Trophoblast cell (in vitro differentiated cells and primary cell): ENCODE data around the gene PCNX3.

Experiments used
- DNase-seq, 2 donors: peaks; one replicate each; pipeline ENCODE4 v3.0.0-alpha.2; 2016
- H2AFZ ChIP-seq: 2 replicates; pipeline ENCODE4 v1.6.1; 2013; ENCODE audit warnings: low read length, moderate library complexity, mild to moderate bottlenecking; ENCODE audit not compliant: insufficient read depth, poor library complexity
- H2AK5ac ChIP-seq: 2 replicates; pipeline ENCODE4 v1.6.1; 2013; ENCODE audit warnings: mild to moderate bottlenecking, low read length
- H2BK120ac ChIP-seq: 2 replicates; pipeline ENCODE4 v1.6.1; 2013; ENCODE audit warnings: low read length, mild to moderate bottlenecking, moderate library complexity; ENCODE audit not compliant: insufficient read depth, poor library complexity
- H2BK12ac ChIP-seq: 2 replicates; pipeline ENCODE4 v1.6.1; 2013; ENCODE audit warnings: mild to moderate bottlenecking, low read length, moderate library complexity
- H2BK5ac ChIP-seq: 2 replicates; pipeline ENCODE4 v1.6.1; 2013; ENCODE audit warnings: low read length, low read depth, moderate library complexity, mild to moderate bottlenecking; ENCODE audit not compliant: poor library complexity
- H3K14ac ChIP-seq: 2 replicates; pipeline ENCODE4 v1.6.1; 2013; ENCODE audit warnings: mild to moderate bottlenecking, low read length
- H3K18ac ChIP-seq: 2 replicates; pipeline ENCODE4 v1.6.1; 2013; ENCODE audit warnings: mild to moderate bottlenecking, low read length
- H3K23ac ChIP-seq: 2 replicates; pipeline ENCODE4 v1.6.1; 2013; ENCODE audit warnings: low read length
- H3K27ac ChIP-seq: 2 replicates; pipeline ENCODE4 v1.5.1; 2013; ENCODE audit warnings: low read depth, mild to moderate bottlenecking, inconsistent platforms, low read length, moderate library complexity
- H3K27me3 ChIP-seq: 2 replicates; pipeline ENCODE4 v1.6.1; 2013; ENCODE audit warnings: inconsistent platforms, mild to moderate bottlenecking, low read length, moderate library complexity; ENCODE audit not compliant: insufficient read depth
- H3K36me3 ChIP-seq, 2 experiments: 1 replicate in 1 of 2; 2 replicates in 1 of 2; pipeline ENCODE4 v1.6.1; 2013; ENCODE audit warnings: low read length in 2 of 2, mild to moderate bottlenecking in 2 of 2, moderate library complexity in 1 of 2; ENCODE audit not compliant: insufficient read depth in 2 of 2, control insufficient read depth in 1 of 2
- H3K4ac ChIP-seq: 2 replicates; pipeline ENCODE4 v1.6.1; 2013; ENCODE audit warnings: low read depth, mild to moderate bottlenecking, low read length, moderate library complexity
- H3K4me1 ChIP-seq, 2 experiments: 1 replicate in 1 of 2; 2 replicates in 1 of 2; pipeline ENCODE4 v1.6.1; 2013; ENCODE audit warnings: low read length in 2 of 2, mild to moderate bottlenecking in 2 of 2, moderate library complexity in 1 of 2; ENCODE audit not compliant: insufficient read depth in 2 of 2, control insufficient read depth in 1 of 2
- H3K4me2 ChIP-seq: 2 replicates; pipeline ENCODE4 v1.6.1; 2013; ENCODE audit warnings: inconsistent platforms, mild to moderate bottlenecking, low read length, moderate library complexity
- H3K4me3 ChIP-seq: 2 replicates; pipeline ENCODE4 v1.5.1; 2013; ENCODE audit warnings: mild to moderate bottlenecking, low read depth, low read length, inconsistent platforms
- H3K79me1 ChIP-seq: one replicate; pipeline ENCODE4 v1.6.1; 2013; ENCODE audit warnings: low read length
- H3K79me2 ChIP-seq: 2 replicates; pipeline ENCODE4 v1.6.1; 2013; ENCODE audit warnings: low read length, mild to moderate bottlenecking; ENCODE audit not compliant: control insufficient read depth, insufficient read depth, poor library complexity
- H3K9ac ChIP-seq: 2 replicates; pipeline ENCODE4 v1.6.1; 2013; ENCODE audit warnings: mild to moderate bottlenecking, low read length
- H3K9me3 ChIP-seq: 2 replicates; pipeline ENCODE4 v1.6.1; 2013; ENCODE audit warnings: low read depth, mild to moderate bottlenecking, control low read depth, inconsistent platforms, low read length; ENCODE audit not compliant: insufficient read depth
- H4K12ac ChIP-seq: 2 replicates; pipeline ENCODE4 v1.6.1; 2013; ENCODE audit warnings: low read depth, mild to moderate bottlenecking, low read length, moderate library complexity
- H4K8ac ChIP-seq: 2 replicates; pipeline ENCODE4 v1.6.1; 2013; ENCODE audit warnings: low read depth, mild to moderate bottlenecking, low read length, moderate library complexity
- H4K91ac ChIP-seq: one replicate; pipeline ENCODE4 v1.6.1; 2013; ENCODE audit warnings: low read depth, mild to moderate bottlenecking, low read length, moderate library complexity
- WGBS: extraction: QIAGEN DNeasy Blood & Tissue Kit; methylation state at CpG from one replicate; pipeline ENCODE4 v1.1.7; 2013; ENCODE audit warnings: missing lambda C conversion rate; ENCODE audit not compliant: insufficient read length, insufficient coverage; ENCODE audit errors: extremely low coverage; 5-methylcytosine and 5-hydroxymethylcytosine counted together

The PCNX3 gene

GRCh38 chr11:65661599-65662246, 46.1 kb downstream of the PCNX3 start:
- Histone ChIP-seq H3K14ac (peak overlapping the region; percentile 86), H3K4me3 (peak overlapping the region; percentile 96), H3K9ac (peak overlapping the region; percentile 81), H4K91ac (peak overlapping the region; percentile 74), H2BK120ac (peak overlapping the region; percentile 34), H3K79me1 (peaks cover 15% of the 10 kb centered on the region), H3K4ac (peak overlapping the region; percentile 77), H3K23ac (no peak overlapping the region), H3K4me2 (peak overlapping the region; percentile 62), H3K27me3 (no peaks in the 10 kb centered on the region), H3K18ac (peak overlapping the region; percentile 88), H4K12ac (peak overlapping the region; percentile 0), H3K27ac (no peak overlapping the region), H2AK5ac (peak overlapping the region; percentile 36), H3K9me3 (no peaks in the 10 kb centered on the region), H2AFZ (no peak overlapping the region), H3K36me3 (peaks cover 36 to 46% of the 10 kb centered on the region in 2 experiments), H3K4me1 (peaks cover 5 to 9% of the 10 kb centered on the region in 2 experiments), H3K79me2 (peaks cover 14% of the 10 kb centered on the region), H4K8ac (peak overlapping the region; percentile 81), H2BK5ac (peak overlapping the region; percentile 49), H2BK12ac (no peak overlapping the region)
- WGBS, result no CpG with 5 or more reads among the region's 25 CpGs
- no peak for DNase-seq

GRCh38 chr11:65662247-65662798, 46.7 kb downstream of the PCNX3 start:
- Histone ChIP-seq H2AK5ac (peak overlapping the region; percentile 36), H2AFZ (no peak overlapping the region), H3K36me3 (peaks cover 31 to 41% of the 10 kb centered on the region in 2 experiments), H3K27ac (peak overlapping the region; percentile 81), H3K4me2 (peak overlapping the region; percentile 62), H4K8ac (peak overlapping the region; percentile 81), H3K27me3 (no peaks in the 10 kb centered on the region), H3K14ac (peak overlapping the region; percentile 86), H3K23ac (no peak overlapping the region), H2BK120ac (peak overlapping the region; percentile 64), H2BK12ac (no peak overlapping the region), H3K4me1 (peaks cover 5 to 9% of the 10 kb centered on the region in 2 experiments), H3K18ac (peak overlapping the region; percentile 88), H3K79me2 (peaks cover 14% of the 10 kb centered on the region), H4K91ac (peak overlapping the region; percentile 74), H4K12ac (peak overlapping the region; percentile 84), H2BK5ac (peak overlapping the region; percentile 85), H3K4ac (peak overlapping the region; percentile 77), H3K9me3 (no peaks in the 10 kb centered on the region), H3K79me1 (peaks cover 15% of the 10 kb centered on the region), H3K4me3 (peak overlapping the region; percentile 96), H3K9ac (peak overlapping the region; percentile 81)
- peak in 1 of 2 donors; percentile 21 for DNase-seq
- no CpG with 5 or more reads among the region's 29 CpGs for WGBS

GRCh38 chr11:65662799-65663638, 47.4 kb downstream of the PCNX3 start, which contains the start of gene RELA:
RELA (minus strand) TSS chr11:65662916; CDS start chr11:65662832, 84 bp downstream.
- H3K79me1 ChIP-seq, result peaks cover 15% of the 10 kb centered on the region
- H2AFZ ChIP-seq, result peak within 1 kb of the TSS; percentile 89
- H2BK12ac ChIP-seq, result peak within 1 kb of the TSS; percentile 51
- H3K23ac ChIP-seq, result no peak within 1 kb of the TSS
- peak within 1 kb of the TSS; percentile 77 for H3K4ac ChIP-seq
- peaks cover 25 to 34% of the 10 kb centered on the region in 2 experiments for H3K36me3 ChIP-seq
- H3K27ac ChIP-seq, result peak within 1 kb of the TSS; percentile 81
- H3K9me3 ChIP-seq, result no peaks in the 10 kb centered on the region
- peak within 1 kb of the TSS; percentile 94 for H4K8ac ChIP-seq
- peak within 1 kb of the TSS; percentile 85 for H2BK5ac ChIP-seq
- peak within 1 kb of the TSS; percentile 88 for H3K18ac ChIP-seq
- H3K9ac ChIP-seq, result peak within 1 kb of the TSS; percentile 93
- H2AK5ac ChIP-seq, result peak within 1 kb of the TSS; percentile 56
- H3K14ac ChIP-seq, result peak within 1 kb of the TSS; percentile 86
- H3K79me2 ChIP-seq, result peaks cover 14% of the 10 kb centered on the region
- WGBS, result no CpG with 5 or more reads among the region's 91 CpGs
- H3K4me2 ChIP-seq, result peak within 1 kb of the TSS; percentile 62
- H4K12ac ChIP-seq, result peak within 1 kb of the TSS; percentile 92
- peak within 1 kb of the TSS; percentile 96 for H3K4me3 ChIP-seq
- peak within 1 kb of the TSS; percentile 81 for H4K91ac ChIP-seq
- DNase-seq, result peak; percentile 87 to 94
- H3K4me1 ChIP-seq, result peaks cover 5 to 9% of the 10 kb centered on the region in 2 experiments
- peak within 1 kb of the TSS; percentile 82 for H2BK120ac ChIP-seq
- H3K27me3 ChIP-seq, result no peaks in the 10 kb centered on the region

- Histone ChIP-seq H3K9me3 (no peaks in the 10 kb centered on the region), H3K18ac (peak overlapping the region; percentile 55), H3K9ac (peak overlapping the region; percentile 93), H3K4me2 (peak overlapping the region; percentile 62), H2AK5ac (peak overlapping the region; percentile 56), H2BK5ac (peak overlapping the region; percentile 73), H3K79me2 (peaks cover 14% of the 10 kb centered on the region), H2BK12ac (no peak overlapping the region), H2BK120ac (peak overlapping the region; percentile 82), H3K4me3 (peak overlapping the region; percentile 96), H4K12ac (peak overlapping the region; percentile 92), H4K91ac (peak overlapping the region; percentile 81), H3K14ac (peak overlapping the region; percentile 84), H3K36me3 (peaks cover 18 to 27% of the 10 kb centered on the region in 2 experiments), H3K79me1 (peaks cover 15% of the 10 kb centered on the region), H4K8ac (peak overlapping the region; percentile 94), H3K23ac (no peak overlapping the region), H3K27me3 (no peaks in the 10 kb centered on the region), H2AFZ (peak overlapping the region; percentile 89), H3K4me1 (peaks cover 5 to 9% of the 10 kb centered on the region in 2 experiments), H3K27ac (peak overlapping the region; percentile 81), H3K4ac (peak overlapping the region; percentile 69)
- DNase-seq, result peak in 1 of 2 donors; percentile 50
- no CpG with 5 or more reads among the region's 15 CpGs for WGBS
Observed at GRCh38 chr11:65663639-65664200, 48.1 kb downstream of the PCNX3 start.
